ENCODE measurements around the gene OR6K6.

The OR6K6 gene

GRCh38 chr1:158754420-158754819 lies at the start of gene OR6K6:
OR6K6 (plus strand) TSS chr1:158754720; CDS start chr1:158754888, 168 bp downstream.
- no peak for DNase-seq (ENCODE audit: low read depth)

DNA sequence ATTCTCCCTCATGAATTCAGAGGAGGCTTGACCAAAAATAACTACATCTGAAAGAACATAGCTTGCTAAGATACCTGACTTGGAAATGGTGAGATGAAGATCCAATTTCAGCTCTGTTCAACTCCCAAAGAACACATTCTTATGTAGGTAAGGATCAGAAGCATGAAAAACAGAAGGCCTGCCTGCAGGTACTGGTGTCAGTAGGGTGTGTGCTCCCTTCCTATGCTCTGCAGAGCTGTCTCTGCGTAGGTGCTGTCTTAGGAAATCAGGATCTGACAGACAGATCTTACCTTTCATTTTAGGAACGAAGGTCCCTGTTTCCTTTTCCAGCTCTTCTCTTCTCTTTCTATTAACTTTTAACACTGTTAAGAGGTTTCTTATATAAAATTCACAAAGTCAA lies 48.4 kb upstream of the OR6K6 start:
- DNase-seq (ENCODE audit: low read depth): no peak

- no peak for DNase-seq (ENCODE audit: low read depth)
Measured at GRCh38 chr1:158711098-158711497, 43.4 kb upstream of the OR6K6 start.

DNA sequence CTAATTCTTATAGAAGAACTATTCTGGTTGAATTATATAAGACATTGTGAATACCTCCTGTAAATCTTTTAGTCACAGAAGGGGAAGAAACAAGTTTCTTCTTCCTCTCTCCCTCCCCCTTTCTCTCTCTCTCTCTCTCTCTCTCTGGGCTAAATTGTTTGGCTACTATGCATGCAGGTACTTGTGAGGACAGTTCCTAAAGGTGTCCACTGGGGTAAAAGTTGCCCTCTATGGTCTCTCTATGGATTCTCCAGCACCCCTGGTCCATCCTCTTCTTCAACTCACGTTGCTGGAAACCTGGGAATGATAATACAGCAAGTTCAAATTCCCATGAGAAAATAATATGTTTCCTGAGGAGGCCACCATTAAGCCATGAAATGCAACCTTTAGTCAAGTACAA lies 39.8 kb upstream of the OR6K6 start:
- no peak for DNase-seq (ENCODE audit: low read depth)

- DNase-seq (ENCODE audit: low read depth): no peak
Measured at GRCh38 chr1:158716335-158716734, 38.2 kb upstream of the OR6K6 start.

- no peak for DNase-seq (ENCODE audit: low read depth)
Measured at GRCh38 chr1:158717344-158717743, 37.2 kb upstream of the OR6K6 start.

GRCh38 chr1:158719664-158720063 lies 34.9 kb upstream of the OR6K6 start:
- DNase-seq (ENCODE audit: low read depth): no peak

DNA sequence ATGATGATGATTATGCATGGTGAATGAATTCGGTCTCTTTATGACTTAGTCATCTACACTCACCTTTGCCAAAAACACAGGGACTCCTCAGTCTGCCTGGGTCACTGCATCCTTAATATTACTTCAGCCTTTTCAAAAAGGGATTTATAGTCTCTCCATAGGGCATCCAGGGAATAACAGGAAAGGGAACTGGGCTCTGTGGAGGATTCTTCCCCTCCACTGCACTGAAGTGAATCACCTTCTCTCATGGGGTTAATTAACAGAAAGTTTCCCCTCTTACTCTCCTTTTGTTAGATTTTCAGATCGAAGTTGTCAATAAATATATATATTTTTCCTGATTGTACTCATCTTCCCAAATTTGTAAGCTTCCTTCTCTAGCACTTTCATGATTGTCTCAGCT lies 33.9 kb upstream of the OR6K6 start, which contains the start of gene OR6K3:
OR6K3 (minus strand) TSS at position 101 of the 400 bp plus-strand sequence. CDS start 2,605 bp downstream, outside the sequence.
- DNase-seq (ENCODE audit: low read depth): no peak

DNA sequence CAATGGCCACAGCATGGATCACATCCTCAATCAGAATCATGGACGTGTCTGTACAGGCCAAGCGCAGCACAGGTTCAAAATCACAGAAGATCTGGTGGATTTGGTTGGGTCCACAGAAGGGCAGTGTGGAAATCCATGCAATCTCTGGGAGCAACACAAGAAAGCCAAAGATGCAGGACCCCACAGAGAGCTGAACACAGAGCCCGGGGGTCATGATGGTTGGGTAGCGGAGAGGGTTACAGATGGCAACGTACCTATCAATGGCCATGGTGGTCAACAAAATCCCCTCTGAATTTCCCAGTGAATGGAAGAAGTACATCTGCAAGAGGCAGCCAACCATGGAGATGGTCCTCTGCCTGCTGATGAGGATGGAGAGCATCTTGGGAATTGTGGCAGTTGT lies 30.1 kb upstream of the OR6K6 start:
- no peak for DNase-seq (ENCODE audit: low read depth)

DNA sequence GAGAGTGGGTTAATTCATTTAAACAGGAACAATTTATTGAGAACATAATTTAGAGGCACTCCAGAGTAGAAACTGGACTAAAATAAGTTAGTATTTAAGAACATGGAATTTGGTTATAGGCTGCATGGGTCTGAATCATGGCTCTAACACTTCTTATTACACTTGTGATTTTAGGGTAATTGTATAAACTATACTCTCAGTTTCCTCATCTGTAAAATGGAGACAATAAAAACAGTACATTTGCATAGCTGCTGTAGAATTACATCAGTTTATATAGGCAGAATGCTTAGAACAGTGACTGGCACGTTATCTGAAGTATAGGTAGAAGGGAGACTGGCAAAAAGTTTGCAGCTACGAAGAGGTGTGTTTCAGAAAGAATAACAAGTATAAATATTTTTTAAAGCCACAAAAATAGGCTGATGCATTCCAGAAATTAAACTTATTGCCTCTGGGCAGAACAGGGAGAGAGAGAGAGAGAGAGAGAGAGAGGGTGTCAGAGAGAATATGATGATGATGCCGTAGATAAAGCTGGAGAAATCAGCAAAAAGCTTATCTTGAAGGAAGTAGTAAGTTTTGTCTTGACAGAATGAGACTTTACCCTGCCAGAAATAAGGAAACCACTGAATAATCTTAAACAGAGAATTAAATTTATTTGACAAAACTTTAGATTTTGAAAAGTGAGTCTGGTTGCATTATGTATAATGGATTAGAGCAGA lies 25.9 kb upstream of the OR6K6 start:
- no peak for DNase-seq (ENCODE audit: low read depth)

- no peak for DNase-seq (ENCODE audit: low read depth)
Measured at GRCh38 chr1:158730453-158730852, 24.1 kb upstream of the OR6K6 start.

GRCh38 chr1:158731707-158732106 lies 22.8 kb upstream of the OR6K6 start:
- no peak for DNase-seq (ENCODE audit: low read depth)

- no peak for DNase-seq (ENCODE audit: low read depth)
Measured at GRCh38 chr1:158732524-158732923, 22.0 kb upstream of the OR6K6 start.

DNA sequence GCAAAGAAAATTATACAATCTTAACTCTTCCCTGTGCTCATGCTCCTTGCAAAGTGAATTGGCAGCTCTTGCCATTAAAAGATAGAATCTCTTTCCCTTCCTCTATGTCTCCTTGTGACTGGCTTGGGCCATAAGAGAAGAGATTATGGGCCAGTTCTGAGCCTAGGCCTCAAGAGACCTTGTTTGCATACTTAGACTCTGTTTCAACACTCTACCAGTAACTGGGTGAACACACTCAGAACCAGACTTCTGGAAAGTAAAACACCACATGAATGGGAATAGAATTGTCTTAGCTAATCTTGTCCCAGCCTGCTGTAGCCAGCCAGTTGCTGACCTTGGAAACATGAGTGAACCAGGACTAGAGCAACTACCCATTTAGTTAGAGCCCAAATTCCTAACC lies 18.7 kb upstream of the OR6K6 start:
- DNase-seq (ENCODE audit: low read depth): no peak

- DNase-seq (ENCODE audit: low read depth): no peak
Measured at GRCh38 chr1:158752155-158752712, 2.3 kb upstream of the OR6K6 start.

DNA sequence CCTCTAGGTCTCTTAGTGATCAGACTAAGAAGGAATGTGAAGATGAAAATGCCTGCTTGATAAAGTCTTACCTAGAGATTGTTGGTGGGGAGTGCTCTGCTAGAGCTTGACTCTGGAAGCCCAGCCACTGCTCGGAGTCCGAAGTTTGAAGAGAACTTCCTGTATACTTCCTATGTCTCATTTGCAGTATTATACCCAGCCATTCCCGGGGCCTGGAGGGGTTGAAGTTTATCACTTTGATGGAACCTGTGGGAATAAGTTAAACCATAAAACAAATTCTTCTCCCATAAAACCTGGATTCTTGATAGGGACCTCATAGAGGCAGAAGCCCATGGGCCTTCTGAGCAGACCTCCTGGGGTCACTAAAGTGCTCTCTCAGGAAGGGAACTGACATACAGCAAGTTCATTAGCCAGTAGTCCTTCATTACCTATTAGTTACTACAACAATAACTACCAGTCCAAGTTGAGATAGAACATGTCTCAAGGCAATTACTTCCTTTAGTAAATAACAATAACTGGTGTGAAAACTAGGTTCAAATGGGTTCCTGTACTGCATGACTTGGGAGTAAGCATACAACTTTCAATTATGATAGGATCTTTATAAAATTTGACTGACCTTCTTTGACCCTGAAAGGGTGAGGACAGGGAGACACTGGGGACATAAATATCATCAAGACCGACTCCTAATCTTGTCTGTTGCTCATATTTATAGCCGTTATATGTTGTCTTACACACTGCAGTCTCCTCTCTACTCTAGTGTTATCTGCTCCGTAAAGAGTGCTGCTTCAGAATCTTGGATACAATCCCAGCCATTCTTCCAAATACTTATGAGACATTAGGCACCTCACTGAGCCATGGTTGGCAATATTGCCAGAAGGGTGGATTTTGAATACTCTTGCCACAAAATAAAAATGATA lies 17.7 kb downstream of the OR6K6 start, which contains the start of gene OR6N1:
OR6N1 (minus strand) TSS at position 246 of the 917 bp plus-strand sequence. CDS start 5,513 bp downstream, outside the sequence.
- DNase-seq (ENCODE audit: low read depth): no peak

- DNase-seq (ENCODE audit: low read depth): no peak
Measured at GRCh38 chr1:158781104-158781503, 26.6 kb downstream of the OR6K6 start, which contains the start of gene OR6N2. OR6N2 (minus strand) TSS chr1:158781204; CDS start chr1:158777635, 3,569 bp downstream.

GRCh38 chr1:158793604-158794003 lies 39.1 kb downstream of the OR6K6 start:
- DNase-seq (ENCODE audit: low read depth): peak; percentile 7

- DNase-seq (ENCODE audit: low read depth): no peak
Measured at GRCh38 chr1:158794247-158794646, 39.7 kb downstream of the OR6K6 start.

DNA sequence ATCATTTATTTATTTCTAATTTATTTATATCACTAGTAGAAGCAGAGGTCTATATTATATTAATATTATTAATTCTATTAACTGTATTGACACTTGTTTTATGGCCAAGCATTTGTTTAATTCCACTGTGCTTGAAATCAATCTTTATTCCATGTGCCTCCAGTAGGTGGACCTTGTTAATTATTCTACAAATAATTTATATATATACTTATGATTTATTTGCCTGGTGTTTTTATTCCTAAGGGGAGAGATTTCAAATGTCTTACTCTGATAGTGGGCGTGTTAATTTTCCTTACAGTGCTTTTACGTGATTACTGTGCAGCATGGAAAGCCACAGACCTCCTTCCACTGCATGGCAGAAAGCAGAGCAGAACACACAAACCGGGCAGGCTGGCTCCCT lies 44.0 kb downstream of the OR6K6 start:
- no peak for DNase-seq (ENCODE audit: low read depth)

- no peak for DNase-seq (ENCODE audit: low read depth)
Measured at GRCh38 chr1:158799689-158800088, 45.2 kb downstream of the OR6K6 start.

DNA sequence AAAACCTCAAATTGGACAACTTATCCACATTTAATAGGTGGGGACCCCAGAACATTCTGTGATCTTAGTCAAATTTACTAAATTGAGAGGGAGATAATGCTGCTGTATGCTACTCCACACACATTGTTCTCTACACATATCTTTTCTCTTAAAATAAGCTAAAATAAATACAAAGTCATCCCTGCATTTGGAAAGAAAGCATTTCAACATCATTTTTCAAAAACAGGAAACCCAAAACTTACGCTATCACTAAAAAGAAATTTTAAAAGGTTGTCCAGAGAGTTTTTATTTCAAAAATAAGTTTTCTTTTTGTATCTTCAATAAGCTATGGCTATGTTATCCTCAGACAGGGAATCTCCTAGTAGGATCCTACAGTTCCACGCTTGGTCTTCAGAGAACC lies 46.0 kb downstream of the OR6K6 start:
- no peak for DNase-seq (ENCODE audit: low read depth)

GRCh38 chr1:158801396-158801795 lies 46.9 kb downstream of the OR6K6 start:
- no peak for DNase-seq (ENCODE audit: low read depth)
